Naive thymus-derived CD8-positive, alpha-beta T cell (primary cell): ENCODE results near the gene SEC31B. TPM values are rescaled to one million over a fixed set of nuclear protein-coding genes. Genes with fewer than 3 reads are reported as not detected.

ENCODE experiments used
- ATAC-seq, 2 donors: fragments of 150-1000 bp; cut with Tn5 transposase in 1 of 2; sonication (Bioruptor Pico), chemical (Tn5 transposase) in 1 of 2; 1 replicate in 1 of 2; 2 replicates in 1 of 2; pipeline ENCODE4 v1.10.0; 2021; ENCODE audit warnings: mild to moderate bottlenecking in 2 of 2, moderate library complexity in 2 of 2
- POLR2A ChIA-PET: fragments of 350-600 bp; sonication (Branson Sonifier 250); formaldehyde crosslinking; loops from one replicate; lab custom pipeline; 2021; ENCODE audit warnings: antibody characterized with exemption; lab: Charles Lee
- DNase-seq, 10 donors: peaks; one replicate each; pipeline versions ENCODE4 v3.0.0 to v3.0.0-alpha.2; 2020 to 2022
- H3K27ac Mint-ChIP-seq, 10 donors: one replicate each; pipeline ENCODE4 v1.8.0; 2020 to 2022; ENCODE audit warnings: mild to moderate bottlenecking in 10 of 10, mixed read lengths in 10 of 10, moderate library complexity in 4 of 10, inconsistent platforms in 1 of 10
- H3K27me3 Mint-ChIP-seq, 5 donors: one replicate each; pipeline ENCODE4 v1.8.0; 2021 to 2022; ENCODE audit warnings: mixed read lengths in 5 of 5
- H3K36me3 Mint-ChIP-seq, 3 donors: one replicate each; pipeline ENCODE4 v1.8.0; 2020 to 2022; ENCODE audit warnings: mixed read lengths in 3 of 3, mild to moderate bottlenecking in 2 of 3, inconsistent platforms in 1 of 3
- H3K4me1 Mint-ChIP-seq, 4 donors: one replicate each; pipeline ENCODE4 v1.8.0; 2021 to 2022; ENCODE audit warnings: mixed read lengths in 4 of 4
- H3K4me3 Mint-ChIP-seq, 10 donors: one replicate each; pipeline ENCODE4 v1.8.0; 2020 to 2022; ENCODE audit warnings: mild to moderate bottlenecking in 10 of 10, mixed read lengths in 10 of 10, moderate library complexity in 6 of 10, inconsistent platforms in 1 of 10
- H3K9me3 Mint-ChIP-seq, 9 donors: one replicate each; pipeline ENCODE4 v1.8.0; 2020 to 2022; ENCODE audit warnings: mixed read lengths in 9 of 9, mild to moderate bottlenecking in 3 of 9, inconsistent platforms in 1 of 9, moderate library complexity in 1 of 9
- polyA plus RNA-seq, 3 donors: library from polyadenylated mRNA; unstranded; fragments of 300-500 nt; fragmentation: Illumina TruSeq; gene quantifications; one replicate each; pipeline ENCODE4 v1.2.3, GENCODE V29; 2021
- total RNA-seq, 8 experiments: library from RNA in 2 of 8; stranded (reverse) in 2 of 8; gene quantifications; one replicate each; pipeline ENCODE4 v1.2.3 and lab custom pipeline; 2021 to 2026

Gene SEC31B
- total and polyA plus RNA-seq, 5 experiments from 2014 or later = 0.98 to 61.7 (median 2.3) TPM

DNA sequence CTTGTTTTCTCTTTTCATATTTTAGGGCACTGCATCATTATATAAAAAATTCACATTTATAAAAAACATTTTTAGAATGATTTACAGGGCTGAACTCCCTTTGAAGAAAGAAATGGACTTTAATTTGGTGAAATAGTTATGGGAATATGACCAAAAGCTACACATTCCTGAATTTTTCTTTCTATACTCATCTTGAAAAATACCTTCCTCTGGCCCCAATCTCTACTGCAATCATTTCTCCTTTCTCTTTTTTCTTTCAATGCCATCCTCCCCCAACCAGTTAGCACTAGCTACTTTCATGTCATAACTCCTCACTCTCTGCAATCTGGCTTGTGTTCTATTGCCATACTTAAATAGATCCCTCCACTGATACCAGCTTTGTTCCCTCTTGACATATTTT lies 50.7 kb downstream of the SEC31B start:
- Mint-ChIP-seq H3K4me3 (no peak overlapping the region), H3K27me3 (peaks cover 0 to 4% (median 0%) of the 10 kb centered on the region in 5 donors), H3K36me3 (peaks cover 0 to 2% (median 0%) of the 10 kb centered on the region in 3 donors), H3K27ac (no peak overlapping the region), H3K9me3 (no peaks in the 10 kb centered on the region), H3K4me1 (no peaks in the 10 kb centered on the region)
- DNase-seq (no peak), ATAC-seq (no peak)
- POLR2A ChIA-PET = no interaction called here

GRCh38 chr10:100468322-100468721 lies 51.3 kb downstream of the SEC31B start:
- Mint-ChIP-seq H3K27me3 (peaks cover 0 to 4% (median 0%) of the 10 kb centered on the region in 5 donors), H3K9me3 (no peaks in the 10 kb centered on the region), H3K36me3 (peaks cover 0 to 2% (median 0%) of the 10 kb centered on the region in 3 donors), H3K4me3 (no peak overlapping the region), H3K4me1 (no peaks in the 10 kb centered on the region), H3K27ac (no peak overlapping the region)
- POLR2A ChIA-PET = interaction anchor here (0.7 kb wide), 1 partner anchor 26 kb away, joined by 3 read pairs; no protein-coding TSS in a partner anchor
- DNase-seq (no peak), ATAC-seq (no peak)

DNA sequence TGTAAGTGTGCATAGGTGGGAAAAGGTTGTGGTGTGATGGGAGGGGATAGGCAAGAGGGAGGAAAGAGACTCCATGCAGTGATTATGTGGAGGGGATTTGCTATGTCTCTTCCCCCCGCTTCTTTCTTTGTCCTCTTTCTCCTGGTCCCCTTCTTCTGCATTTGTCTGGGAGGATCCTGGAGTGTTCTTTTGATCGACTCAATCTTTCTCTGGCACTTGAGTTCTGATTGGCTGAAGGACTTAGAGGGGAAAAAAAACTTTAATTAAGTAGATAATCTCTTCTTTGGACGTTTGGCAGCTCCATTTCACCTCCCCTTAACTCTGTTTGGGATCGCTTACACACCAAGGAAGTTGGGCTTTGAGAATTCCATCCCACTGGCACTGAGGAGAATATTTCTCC lies 57.0 kb downstream of the SEC31B start, which contains the start of gene WNT8B:
TSS of gene WNT8B (plus strand) at position 301 of the 400 bp plus-strand sequence. CDS start 160 bp downstream, outside the sequence.
- Mint-ChIP-seq H3K9me3 (no peaks in the 10 kb centered on the region), H3K27me3 (peaks cover 0 to 8% (median 0%) of the 10 kb centered on the region in 5 donors), H3K36me3 (no peaks in the 10 kb centered on the region), H3K27ac (no peak within 1 kb of the TSS), H3K4me1 (no peaks in the 10 kb centered on the region), H3K4me3 (no peak within 1 kb of the TSS)
- POLR2A ChIA-PET = no interaction called here
- DNase-seq = no peak
- ATAC-seq = no peak

GRCh38 chr10:100448951-100449350 lies 70.7 kb downstream of the SEC31B start:
- no peak for ATAC-seq
- Mint-ChIP-seq H3K36me3 (no peaks in the 10 kb centered on the region), H3K27me3 (peaks cover 2 to 13% (median 5%) of the 10 kb centered on the region in 5 donors), H3K27ac (no peak overlapping the region), H3K9me3 (peaks cover 0 to 2% (median 0%) of the 10 kb centered on the region in 9 donors), H3K4me3 (no peak overlapping the region), H3K4me1 (no peaks in the 10 kb centered on the region)
- POLR2A ChIA-PET = no interaction called here
- DNase-seq = no peak

DNA sequence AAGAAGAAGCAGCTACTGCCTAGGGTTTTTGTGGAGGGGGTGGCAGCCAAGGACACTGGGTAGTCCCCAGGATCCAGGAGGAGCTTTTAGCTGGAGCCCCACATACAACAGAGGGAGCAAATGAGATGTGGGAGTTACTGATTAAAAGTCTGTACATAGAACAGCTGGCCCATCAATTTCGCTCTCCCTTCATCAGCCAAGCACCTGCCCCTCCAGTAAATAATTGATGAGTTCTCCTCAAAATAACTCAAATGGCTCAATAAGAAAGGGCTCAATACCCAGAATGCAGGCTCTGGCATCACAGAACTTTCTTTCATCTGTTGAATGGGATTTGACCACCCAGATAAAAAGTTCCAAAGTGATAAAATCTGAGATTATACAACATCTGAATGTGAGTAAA lies 72.0 kb downstream of the SEC31B start:
- Mint-ChIP-seq H3K9me3 (peaks cover 0 to 2% (median 0%) of the 10 kb centered on the region in 9 donors), H3K27ac (no peak overlapping the region), H3K36me3 (no peaks in the 10 kb centered on the region), H3K4me1 (no peaks in the 10 kb centered on the region), H3K27me3 (peaks cover 2 to 13% (median 5%) of the 10 kb centered on the region in 5 donors), H3K4me3 (no peak overlapping the region)
- POLR2A ChIA-PET = no interaction called here
- ATAC-seq (no peak), DNase-seq (no peak)

DNA sequence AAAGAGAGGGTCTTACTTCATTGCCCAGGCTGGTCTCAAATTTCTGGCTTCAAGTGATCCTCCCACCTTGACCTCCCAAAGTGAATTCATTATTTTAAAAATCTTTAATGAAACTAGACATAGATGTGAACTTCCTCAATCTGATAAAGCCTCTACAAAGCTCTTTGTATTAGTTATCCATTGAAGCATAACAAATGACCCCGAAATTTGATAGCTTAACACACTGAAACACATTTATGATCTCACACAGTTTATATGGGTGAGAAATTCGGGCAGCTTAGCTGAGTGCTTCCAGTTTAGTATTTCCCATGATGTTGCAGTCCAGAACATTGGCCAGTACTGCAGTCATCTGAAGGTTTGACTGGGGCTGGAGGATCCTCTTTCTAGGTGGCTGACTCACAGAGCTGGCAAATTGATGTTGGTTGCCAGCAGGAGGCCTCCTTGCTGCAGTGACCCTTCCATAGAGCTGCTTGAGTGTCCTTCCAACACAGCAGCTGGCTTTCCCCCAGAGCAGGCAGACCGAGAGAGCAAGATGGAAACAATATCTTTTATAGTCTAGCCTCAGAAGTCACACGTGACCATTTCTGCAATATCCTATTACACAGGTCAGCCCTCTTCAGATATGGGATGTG lies 73.4 kb downstream of the SEC31B start:
- Mint-ChIP-seq H3K27ac (no peak overlapping the region), H3K4me3 (no peak overlapping the region), H3K36me3 (no peaks in the 10 kb centered on the region), H3K27me3 (peaks cover 0 to 6% (median 0%) of the 10 kb centered on the region in 5 donors), H3K9me3 (peaks cover 0 to 2% (median 0%) of the 10 kb centered on the region in 9 donors), H3K4me1 (no peaks in the 10 kb centered on the region)
- ATAC-seq (no peak), DNase-seq (no peak)
- POLR2A ChIA-PET = no interaction called here

GRCh38 chr10:100442548-100442947 lies 77.1 kb downstream of the SEC31B start:
- no peak for DNase-seq
- Mint-ChIP-seq H3K4me3 (no peak overlapping the region), H3K27ac (no peak overlapping the region), H3K36me3 (no peaks in the 10 kb centered on the region), H3K9me3 (peaks cover 0 to 2% (median 0%) of the 10 kb centered on the region in 9 donors), H3K27me3 (peaks cover 0 to 5% (median 0%) of the 10 kb centered on the region in 5 donors), H3K4me1 (no peaks in the 10 kb centered on the region)
- POLR2A ChIA-PET = interaction anchor here (0.6 to 0.7 kb wide), 2 partner anchors 94 to 867 kb away, joined by 3 to 4 read pairs; no protein-coding TSS in a partner anchor
- ATAC-seq = no peak

DNA sequence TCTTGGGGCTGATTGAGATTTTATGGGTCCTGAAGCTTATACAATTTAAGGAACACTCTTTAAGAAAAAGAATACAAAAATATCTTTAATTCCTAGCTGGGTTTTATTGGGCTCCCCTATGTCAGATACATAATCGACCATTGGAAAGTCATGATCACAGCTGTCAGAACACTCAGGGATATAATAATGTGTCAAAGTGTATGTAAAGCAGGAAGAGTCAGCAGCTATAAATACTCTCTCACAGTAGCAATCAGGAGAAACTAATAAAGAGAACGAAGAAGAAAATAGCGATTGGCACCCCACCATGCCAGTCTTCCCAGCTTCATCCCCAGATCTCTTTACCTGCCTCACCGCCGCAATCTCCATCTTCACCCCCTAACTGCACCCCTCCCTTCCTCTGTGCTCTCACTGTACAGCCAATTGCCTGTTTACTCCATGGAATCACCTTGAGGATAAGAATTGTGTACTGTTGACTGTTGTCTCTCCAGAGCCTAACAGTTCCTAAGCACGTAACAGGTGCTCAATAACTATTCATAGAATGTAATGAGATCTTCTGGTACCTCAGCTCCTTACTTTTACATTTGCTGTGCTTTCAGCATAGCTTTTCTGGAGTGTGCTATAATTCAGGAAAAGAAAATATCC lies 80.9 kb downstream of the SEC31B start:
- peaks cover 2 to 4% (median 3%) of the 10 kb centered on the region in 4 donors for H3K4me1 Mint-ChIP-seq
- H3K4me3 Mint-ChIP-seq = no peak overlapping the region
- H3K27ac Mint-ChIP-seq = no peak overlapping the region
- ATAC-seq (no peak), DNase-seq (no peak)
- peaks cover 0 to 7% (median 0%) of the 10 kb centered on the region in 5 donors for H3K27me3 Mint-ChIP-seq
- H3K36me3 Mint-ChIP-seq = no peaks in the 10 kb centered on the region
- POLR2A ChIA-PET = no interaction called here
- no peaks in the 10 kb centered on the region for H3K9me3 Mint-ChIP-seq

Other genes starting within 250 kb of the SEC31B start
- 10 to 100 TPM; 37.8 to 39.2 TPM for gene BLOC1S2, start 233.2 kb downstream of the SEC31B start, total RNA-seq
- gene BLOC1S2, start 233.2 kb downstream of the SEC31B start, polyA plus RNA-seq = 10 to 100 TPM; 61.3 to 76.1 (median 73.6) TPM
- not detected for gene PKD2L1, start 189.6 kb downstream of the SEC31B start, total RNA-seq
- not detected for gene PKD2L1, start 189.6 kb downstream of the SEC31B start, polyA plus RNA-seq
- gene SCD, start 172.6 kb downstream of the SEC31B start, total RNA-seq = 1 to 10 TPM; 1.4 TPM
- gene SCD, start 172.6 kb downstream of the SEC31B start, polyA plus RNA-seq = 1 to 10 TPM; 2.8 to 5.5 (median 4.4) TPM
- not detected for gene WNT8B, start 56.9 kb downstream of the SEC31B start, total RNA-seq
- 1 to 10 TPM in 1 of 3 donors, under 1 TPM in 2; 0.14 to 1.1 (median 0.24) TPM for gene WNT8B, start 56.9 kb downstream of the SEC31B start, polyA plus RNA-seq
- 100 to 1,000 TPM; 170 to 184 TPM for gene NDUFB8, start 10.0 kb upstream of the SEC31B start, total RNA-seq
- gene NDUFB8, start 10.0 kb upstream of the SEC31B start, polyA plus RNA-seq = 100 to 1,000 TPM; 520 to 585 (median 556) TPM
- 10 to 100 TPM; 63.5 to 65.3 TPM for gene HIF1AN, start 16.1 kb upstream of the SEC31B start, total RNA-seq
- 10 to 100 TPM; 24.7 to 28.6 (median 26.9) TPM for gene HIF1AN, start 16.1 kb upstream of the SEC31B start, polyA plus RNA-seq
- not detected for gene PAX2, start 225.7 kb upstream of the SEC31B start, total RNA-seq
- not detected for gene PAX2, start 225.7 kb upstream of the SEC31B start, polyA plus RNA-seq